GM19468 (cell line): Measurements from ENCODE around the gene SLC8A1.

Experiments used
- ATAC-seq: cut with Tn5 transposase; IDR thresholded peaks from one replicate; pipeline ENCODE4 v1.9.1; 2021; ENCODE audit warnings: mild to moderate bottlenecking, moderate library complexity, moderate number of reproducible peaks; ENCODE audit not compliant: unreplicated experiment; ENCODE audit errors: extremely low read depth

The SLC8A1 gene

DNA sequence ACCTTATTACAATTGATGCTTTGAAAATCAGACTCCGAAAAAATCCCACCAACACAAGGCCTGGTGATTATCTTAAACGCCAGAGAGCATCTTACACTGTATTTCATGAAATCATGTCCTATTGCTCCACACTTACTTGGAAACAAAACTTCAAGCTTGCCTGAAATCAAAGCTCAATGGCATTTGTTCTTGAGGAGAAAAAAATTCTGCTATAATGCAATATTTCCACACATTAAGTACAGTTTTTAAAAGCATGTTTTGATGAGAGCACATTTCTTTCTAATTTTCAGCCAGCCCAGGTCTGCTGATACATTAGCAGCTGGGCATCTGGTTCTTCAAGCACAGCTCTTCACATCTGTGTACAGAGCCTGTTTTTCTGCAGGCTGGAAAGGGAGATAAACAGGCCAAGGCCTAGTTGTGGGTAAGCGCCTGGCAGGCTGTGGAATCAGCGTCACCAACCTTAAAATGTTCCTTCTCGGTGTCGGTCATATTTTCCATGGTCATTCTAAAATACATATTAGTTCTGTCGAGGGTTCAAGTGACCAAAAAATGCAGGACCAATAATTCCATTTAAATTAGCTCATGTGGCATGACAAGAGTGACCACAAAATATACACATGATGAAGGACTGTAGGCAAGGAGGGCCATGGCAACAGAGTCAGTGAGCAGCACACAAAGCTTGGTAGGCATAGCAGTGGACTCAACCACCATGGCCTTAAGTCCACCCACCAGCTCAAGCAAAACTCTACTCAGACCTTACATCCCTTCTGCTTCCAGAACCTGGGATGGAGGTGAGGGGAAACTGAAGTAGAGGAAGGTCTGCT, 20.9 kb downstream of the SLC8A1 start:
- ATAC-seq, result no peak

DNA sequence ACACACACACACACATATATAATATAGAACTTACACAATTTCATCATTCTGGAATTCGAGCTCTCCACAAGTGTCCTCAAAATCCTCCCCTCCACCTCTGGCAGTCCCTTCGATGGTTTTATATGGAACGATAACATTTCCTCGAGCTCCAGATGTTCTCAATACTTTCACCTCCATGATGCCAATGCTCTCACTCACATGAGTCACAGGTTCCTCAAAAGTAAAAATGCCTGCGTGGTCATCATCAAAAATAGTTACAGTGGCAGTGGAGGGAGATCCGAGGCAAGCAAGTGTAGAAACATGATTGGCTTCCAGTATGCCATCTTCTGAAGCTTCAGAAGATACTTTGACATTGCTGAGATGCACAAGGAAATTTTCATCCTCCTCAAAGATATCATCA, 23.5 kb downstream of the SLC8A1 start:
- no peak for ATAC-seq

DNA sequence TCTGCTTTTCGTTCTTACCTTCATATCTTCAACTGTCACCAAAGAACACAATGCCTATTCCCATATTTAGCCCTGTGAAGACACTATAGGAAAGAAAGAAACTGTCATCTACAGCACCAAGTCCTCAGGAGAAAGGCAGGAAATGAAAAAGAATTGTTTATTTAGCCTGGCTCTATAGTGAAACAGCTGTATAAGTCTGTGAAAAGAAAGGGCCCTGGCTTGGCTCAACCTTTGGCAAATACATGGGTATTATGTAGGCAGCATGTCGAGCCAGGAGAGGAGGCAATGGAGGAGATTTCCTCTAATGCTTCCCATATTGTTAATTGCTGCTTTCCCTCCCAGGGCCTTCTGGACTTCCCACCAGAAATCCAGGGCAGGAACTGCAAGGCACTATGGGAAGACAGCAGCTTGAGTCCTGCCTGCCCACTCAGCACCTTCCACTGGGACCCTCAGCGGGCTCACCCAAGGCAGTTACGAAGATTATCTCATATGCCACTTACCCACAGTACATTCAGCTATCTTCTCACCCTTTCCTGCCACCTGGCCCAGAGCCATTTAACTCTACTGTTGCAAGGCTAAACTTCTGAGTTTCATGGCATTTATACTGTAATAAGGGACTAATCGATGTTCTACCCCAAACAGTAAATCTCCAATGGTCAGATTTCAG, 30.1 kb downstream of the SLC8A1 start:
- no peak for ATAC-seq

DNA sequence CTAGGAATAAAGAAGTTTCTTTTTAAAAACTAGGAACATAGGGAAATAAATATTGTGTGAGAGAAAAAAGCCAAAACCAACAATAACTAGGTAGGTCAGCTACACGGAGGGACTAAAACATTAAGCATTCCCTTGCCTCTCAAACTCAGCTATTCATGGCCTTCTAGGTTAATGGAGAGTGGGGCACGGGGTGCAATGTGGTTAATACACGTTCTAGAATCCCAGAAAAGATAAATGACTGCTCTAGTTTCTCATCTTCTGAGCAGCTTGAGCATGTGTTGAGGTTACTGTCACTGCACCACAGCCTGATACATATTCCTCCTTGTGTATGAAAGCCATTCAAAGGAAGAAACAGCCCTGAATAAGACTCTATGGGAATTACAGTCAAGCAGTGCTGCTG, 31.4 kb downstream of the SLC8A1 start:
- ATAC-seq, result no peak

DNA sequence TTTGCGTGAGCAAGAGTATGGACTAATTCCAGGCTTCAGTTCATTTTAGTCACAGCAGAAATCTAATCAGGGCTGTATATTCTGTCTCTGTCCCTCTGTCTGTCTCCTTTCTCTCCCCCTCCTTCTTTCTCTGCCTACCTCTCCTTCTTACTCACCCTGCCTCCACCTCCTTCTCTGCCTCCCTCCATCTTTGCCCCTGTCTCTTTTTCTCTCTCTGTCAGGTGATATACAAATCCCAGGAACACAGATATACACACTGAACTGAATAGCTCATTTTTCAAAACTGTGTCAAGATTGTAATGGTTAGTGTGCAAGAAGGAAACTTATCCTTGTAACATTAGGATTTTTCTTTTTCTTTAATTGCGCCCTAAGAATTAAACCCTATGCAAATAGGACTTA, 32.5 kb downstream of the SLC8A1 start:
- ATAC-seq, result no peak

DNA sequence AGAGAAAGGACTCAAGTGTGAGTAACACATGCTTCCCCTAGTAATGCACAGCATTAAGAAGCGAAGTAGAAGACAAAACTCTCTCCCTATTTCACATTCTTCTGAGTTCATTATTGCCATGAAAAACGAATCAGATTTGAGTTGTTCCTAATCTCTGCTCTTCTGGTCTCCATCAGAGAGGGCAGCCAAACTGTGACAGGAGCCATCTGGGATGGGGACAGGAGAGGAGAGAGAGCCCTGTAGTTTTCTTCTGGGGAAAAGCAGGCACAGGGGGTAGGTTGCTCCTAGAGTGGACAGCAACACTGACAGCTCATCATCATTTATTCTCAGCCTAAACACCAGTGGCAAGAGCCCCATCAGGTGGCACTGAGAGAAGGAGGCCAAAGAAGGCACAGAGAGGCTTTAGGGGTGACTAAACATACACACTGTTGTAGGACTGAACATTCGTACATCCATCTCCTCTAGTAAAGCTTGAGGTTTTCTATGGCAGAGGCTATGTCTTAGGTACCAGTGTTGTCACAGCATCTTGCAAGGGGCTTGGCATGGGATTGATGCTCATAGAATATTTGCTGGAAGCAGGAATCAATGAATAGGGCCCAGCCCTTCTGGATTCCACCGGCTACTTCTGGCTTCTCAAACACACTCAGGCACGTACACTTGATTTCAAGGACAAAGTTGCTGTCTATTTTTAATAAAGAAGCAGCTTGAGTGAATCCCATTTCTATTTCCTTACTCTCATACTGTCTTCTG, 33.1 kb downstream of the SLC8A1 start:
- no peak for ATAC-seq

DNA sequence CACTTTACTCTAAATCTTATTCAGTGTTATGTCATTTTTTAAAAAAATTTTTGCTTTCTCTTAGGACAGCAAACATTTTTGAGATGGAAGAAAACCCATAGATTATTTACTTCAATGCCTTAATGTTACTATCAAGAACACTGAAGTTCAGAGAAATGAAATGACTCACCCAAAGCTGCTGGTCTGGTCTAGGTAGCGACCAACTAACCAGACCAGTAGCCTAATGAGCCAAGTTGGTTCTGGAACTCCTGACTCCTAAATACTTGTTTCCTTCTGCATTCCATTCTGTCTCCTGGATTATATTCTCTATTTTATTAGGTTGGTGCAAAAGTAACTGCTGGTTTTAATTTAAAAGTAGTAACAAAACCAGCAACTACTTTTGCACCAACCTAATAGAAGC, 35.4 kb downstream of the SLC8A1 start:
- no peak for ATAC-seq

DNA sequence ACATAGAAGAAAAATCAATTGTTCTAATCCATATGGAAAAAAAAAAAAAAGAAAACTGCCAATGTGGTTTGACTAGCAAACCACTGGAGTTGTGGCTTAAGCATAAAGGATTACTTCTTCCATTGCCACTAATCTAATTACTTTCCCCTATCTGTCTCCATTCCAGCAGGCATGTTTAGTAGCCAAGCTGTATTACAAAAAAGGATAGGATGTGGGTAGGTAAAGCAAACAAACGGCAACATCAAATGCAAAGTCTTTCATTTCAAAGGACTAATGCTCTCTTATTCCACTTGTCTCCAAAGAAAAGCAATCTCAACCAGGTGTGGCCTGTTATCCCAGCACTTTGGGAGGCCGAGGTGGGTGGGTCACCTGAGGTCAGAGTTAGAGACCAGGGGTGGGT, 36.5 kb downstream of the SLC8A1 start:
- no peak for ATAC-seq

DNA sequence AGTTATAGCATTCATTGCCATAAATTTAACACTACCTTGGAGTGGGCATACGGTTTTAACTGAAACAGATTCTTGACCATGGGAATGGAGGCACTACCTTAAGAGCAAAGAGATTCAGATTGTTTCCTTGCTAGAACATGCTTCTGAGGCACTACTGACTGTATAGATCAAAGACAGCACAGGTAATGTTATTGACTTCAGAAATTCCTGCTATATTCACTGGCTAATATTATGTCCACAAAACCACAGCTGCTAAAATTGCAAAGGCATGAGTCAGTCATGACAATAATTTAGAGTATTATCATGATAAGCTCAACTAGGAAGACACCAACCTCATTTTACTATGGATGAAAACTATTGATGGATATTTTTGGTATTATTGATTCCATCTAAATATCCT, 39.4 kb downstream of the SLC8A1 start:
- no peak for ATAC-seq

DNA sequence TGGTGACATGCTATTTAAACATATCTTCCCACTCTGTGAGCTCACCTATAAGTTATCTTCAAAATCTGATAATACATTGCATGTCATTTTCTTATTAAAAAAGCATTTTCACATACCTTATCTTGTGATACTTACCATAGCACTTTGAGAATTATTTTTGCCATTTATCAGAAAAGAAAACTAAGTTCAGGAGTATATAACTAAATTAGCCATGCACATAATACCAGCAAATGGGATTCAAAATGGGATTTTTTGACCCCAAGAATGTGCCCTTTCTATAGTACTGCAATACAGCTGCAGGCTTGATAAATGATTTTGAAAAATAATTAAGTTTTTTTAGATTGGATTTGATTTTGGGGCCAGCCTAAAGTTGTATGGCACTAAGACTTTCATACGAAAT, 41.2 kb downstream of the SLC8A1 start:
- no peak for ATAC-seq

DNA sequence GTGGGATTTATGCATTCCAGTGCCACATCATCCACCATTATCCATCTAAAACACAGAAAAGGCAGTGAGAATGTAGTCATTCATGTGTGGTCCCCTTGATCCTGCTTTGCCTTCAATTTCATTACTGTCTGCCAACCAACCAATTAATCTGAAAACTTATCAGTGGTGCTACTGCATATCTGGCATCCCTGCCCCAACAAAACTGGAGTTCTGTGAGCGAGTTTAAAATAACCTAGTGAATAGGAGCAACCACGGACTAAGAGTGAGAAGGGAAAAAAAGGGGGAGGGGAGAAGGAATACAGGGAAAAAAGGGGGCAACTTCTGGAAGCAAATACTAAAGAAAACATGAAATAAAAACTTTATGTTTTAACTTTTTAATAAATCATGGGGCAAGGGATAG, 42.2 kb downstream of the SLC8A1 start:
- ATAC-seq, result no peak

DNA sequence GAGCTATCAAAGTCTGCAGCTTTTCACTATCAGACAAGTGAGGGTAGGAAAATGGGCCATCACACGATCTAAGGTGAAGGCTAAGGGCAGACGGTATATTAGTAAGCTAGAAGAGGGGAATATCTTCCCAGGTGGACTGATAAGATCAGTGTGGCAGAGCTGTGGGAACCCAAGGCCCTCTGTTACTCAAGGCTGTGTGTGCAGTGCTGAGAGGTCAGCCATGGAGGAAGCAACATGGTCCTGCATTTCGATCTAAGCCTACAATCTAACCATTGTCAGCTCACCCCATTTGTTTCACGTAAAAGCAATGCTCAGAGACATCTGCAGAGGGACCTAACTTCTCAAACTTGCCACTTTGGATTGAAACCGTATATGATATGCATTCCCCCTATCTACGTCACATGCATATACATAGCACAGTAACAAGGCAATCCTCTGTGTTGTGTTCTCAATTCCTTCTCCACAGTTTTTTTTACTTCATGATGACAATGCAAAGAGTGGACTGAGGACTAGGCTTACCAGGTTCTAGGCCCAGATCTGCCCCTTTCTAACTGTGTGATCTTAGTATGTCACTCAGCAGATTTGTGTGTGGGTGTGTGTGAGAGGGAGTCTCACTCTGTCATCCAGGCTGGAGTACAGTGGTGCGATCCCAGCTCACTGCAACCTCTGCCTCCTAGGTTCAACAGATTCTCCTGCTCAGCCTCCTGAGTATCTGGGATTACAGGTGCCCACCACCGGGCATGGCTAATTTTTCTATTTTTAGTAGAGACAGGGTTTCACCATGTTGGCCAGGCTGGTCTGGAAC, 45.2 kb downstream of the SLC8A1 start:
- ATAC-seq, result no peak

DNA sequence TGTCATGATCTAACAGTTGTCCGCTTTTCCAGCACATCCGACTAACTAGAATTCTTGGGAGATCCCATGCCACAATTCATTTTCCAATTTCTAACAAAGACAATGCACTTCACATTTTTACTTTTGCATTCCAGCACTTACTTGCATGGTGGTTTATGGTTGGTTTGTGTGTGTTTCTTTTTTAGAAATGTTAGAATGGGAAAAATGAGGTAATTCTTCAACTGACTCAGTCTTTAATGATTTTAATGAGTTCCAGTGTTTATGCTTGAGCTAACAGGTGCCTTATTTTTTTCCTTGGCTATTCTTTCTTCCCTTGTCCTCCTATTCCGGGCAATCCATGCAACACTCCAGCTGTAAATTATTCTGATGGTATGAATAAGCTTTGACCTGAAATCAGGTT, 46.4 kb downstream of the SLC8A1 start:
- no peak for ATAC-seq

DNA sequence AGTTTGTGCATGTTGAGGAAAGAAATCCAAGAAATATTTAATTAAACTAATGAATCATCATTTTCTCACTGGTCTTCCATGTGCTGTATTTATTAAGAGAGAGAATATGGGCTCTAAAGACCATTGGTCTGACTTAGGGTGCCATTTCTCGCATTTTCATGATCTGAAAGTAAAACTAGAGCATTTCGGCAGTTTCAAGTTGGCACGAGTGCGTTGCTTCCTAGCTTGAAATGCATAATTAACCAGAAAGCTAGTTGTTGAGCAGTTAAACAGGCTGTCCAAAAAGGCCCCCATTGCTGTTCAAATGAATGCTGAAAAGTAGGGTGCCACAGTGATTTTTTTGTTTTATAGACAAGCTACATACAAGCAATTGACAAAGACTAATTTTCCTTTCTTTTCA, 47.4 kb downstream of the SLC8A1 start:
- ATAC-seq, result no peak

DNA sequence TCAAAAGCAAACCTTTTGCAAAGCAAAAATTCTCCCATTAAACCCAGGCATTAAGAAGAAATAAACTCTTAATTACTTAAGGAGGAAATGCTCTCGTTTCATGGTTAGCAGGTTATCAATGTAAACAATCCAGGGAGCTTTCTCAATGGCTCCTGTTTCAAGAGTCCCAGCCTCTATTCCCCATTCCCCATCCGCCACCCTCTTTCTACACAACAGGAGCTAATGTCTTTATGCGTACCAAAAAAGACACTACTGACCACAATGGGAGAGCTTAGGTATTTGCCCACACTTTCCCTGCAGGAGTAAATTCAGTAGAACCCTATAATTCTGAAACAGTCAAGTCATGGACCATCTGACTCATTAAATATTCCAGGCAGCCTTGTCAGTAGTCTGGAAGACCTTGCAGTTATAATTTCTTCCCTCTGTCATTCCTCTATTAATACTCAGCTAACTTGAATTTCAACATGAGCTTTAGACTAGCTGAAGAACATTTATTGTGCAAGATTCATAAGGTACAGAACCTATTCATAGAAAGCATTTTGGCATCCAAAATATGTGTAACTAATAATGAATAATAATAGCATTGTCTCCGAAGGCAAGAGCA, 48.6 kb downstream of the SLC8A1 start:
- ATAC-seq, result no peak

DNA sequence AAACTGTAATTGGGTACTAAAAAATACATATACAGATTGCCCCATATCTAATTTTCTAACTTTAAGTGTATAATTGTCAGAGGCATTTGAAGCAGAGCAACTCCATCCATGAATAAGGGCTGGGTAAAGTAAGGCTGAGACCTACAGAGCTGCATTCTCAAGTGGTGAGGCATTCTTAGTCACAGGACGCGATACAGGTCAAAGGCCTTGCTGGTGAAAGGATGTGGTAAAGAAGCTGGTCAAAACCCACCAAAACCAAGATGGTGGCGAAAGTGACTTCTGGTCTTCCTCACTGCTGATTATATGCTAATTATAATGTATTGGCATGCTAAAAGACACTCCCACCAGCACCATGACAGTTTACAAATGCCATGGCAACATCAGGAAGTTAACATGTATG, 50.0 kb downstream of the SLC8A1 start:
- no peak for ATAC-seq

DNA sequence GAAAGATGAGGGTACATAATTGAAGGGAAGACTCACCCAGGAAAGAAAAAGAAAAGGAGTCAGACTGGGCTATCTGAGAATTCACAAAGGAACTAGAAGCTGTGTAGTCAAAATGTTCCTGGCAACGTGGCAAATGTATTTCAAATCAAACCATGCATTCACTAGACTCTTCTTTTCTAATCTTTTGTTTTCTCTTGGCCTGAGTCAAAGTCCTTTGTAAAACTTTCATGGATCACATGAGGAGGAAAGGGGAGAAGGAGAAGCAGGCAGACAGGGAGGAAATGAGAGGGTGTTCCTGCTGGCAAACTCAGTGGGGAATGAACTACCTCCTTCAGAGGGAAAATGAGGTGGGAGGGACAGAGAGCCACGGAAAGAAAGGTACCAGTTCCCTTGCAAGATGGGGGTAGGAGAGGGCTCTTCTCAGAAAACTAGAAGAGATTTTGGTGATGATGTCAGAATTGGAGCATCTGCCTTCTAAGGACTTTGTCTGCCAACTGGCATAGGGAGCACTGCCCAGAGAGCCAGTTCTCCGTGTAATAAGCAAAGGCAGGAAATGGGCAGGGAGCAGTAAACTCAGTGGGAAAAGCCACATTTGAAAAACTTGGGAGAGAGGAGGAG, 51.4 kb downstream of the SLC8A1 start:
- ATAC-seq, result no peak

DNA sequence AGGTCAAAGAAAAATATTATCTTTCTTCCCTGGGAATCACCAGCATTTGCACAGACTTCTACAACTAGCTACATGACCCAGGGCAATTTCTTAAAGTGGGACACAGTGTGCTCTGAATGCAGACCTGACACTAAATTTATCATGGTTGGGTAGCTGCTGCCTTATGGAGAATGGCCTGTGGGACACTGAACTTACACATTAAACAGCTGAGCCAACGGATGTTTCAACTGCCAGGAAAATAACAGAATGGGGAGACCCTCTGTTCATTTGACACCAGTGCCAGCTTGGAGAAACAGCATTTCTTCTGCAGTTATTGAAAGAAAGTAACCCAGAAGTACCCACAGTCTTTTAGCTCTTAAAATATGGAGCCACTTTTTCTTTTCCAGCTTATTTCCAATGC, 54.1 kb downstream of the SLC8A1 start:
- ATAC-seq, result no peak

DNA sequence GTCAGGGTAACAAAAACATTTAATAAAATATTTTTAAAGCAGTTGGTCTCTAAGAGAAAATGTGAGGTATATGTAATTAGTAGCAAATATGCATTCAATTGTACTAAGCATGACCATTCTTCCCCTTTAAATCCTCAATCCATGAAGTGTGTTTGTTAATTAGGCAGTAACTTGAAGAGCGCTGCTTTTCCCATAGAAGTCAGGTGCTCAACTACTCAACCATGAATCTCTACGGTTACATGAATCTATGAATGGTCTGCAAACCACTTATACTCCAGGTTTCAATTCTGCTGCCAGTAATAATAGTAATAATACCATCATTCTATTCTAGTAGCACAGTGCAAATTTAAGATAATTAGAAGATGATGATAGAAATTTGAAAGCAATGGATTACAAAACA, 55.8 kb downstream of the SLC8A1 start:
- ATAC-seq, result no peak
